GM12892 (cell line): ENCODE data around the gene DAPK2.

Experiments
- POLR2A ChIP-seq: IDR thresholded peaks from 2 replicates; pipeline ENCODE4 v1.6.1; 2011; ENCODE audit warnings: low read depth, low read length, control low read depth
- POLR2AphosphoS5 ChIP-seq: IDR thresholded peaks from 2 replicates; pipeline ENCODE4 v1.6.1; 2011; ENCODE audit warnings: low read depth, low read length, control low read depth
- TAF1 ChIP-seq: IDR thresholded peaks from 2 replicates; pipeline ENCODE4 v1.6.1; 2011; ENCODE audit warnings: low read depth, mild to moderate bottlenecking, control low read depth, low read length, borderline replicate concordance

- TF ChIP-seq POLR2A, result peak; percentile 46; the same call in 1 of the 2 replicates
- no peak for TF ChIP-seq POLR2AphosphoS5
- TF ChIP-seq TAF1, result no peak
These were observed 75.5 kb downstream of the DAPK2 start for GRCh38 chr15:63970621-63971426.
